ENCODE measurements around the gene LAPTM5. TPM values are rescaled to one million over a fixed set of nuclear protein-coding genes. Genes with fewer than 3 reads are reported as not detected.

The LAPTM5 gene
- total RNA-seq, 1 experiment from 2014 or later = 0.15 TPM

DNA sequence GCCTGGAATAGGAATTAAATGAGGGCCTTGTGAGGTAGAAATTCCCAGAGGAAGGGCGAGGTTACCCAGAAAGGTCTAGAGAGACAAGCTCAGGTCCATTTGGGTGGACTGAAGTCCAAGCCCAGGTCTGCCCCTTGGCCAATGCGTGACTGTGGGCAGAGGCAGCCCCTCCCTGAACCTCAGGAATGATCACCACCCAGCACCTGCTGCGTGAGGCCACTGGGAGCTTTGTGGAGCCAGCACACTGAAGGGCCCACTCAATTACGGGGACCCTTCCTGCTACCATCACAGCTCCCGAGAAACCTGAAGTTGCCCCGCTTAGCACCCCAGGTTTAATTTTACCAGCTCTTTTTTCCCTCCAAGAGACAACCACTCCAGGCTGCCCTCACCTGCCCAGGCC, 27.7 kb downstream of the LAPTM5 start:
- H2AFZ ChIP-seq (ENCODE audit: low read length) = no peak overlapping the region
- peaks cover 4% of the 10 kb centered on the region for H3K27me3 Mint-ChIP-seq (ENCODE audit: low read depth)
- H3K4me1 ChIP-seq (ENCODE audit: insufficient read depth, low read length) = peaks cover 6% of the 10 kb centered on the region; the same call in 1 of the 2 replicates
- H4K8ac ChIP-seq (replicated peaks; ENCODE audit: insufficient read length, low read depth, low read length) = no peak overlapping the region
- no peak overlapping the region for H2BK12ac ChIP-seq (ENCODE audit: insufficient read length, low read depth, low read length)
- H3K36me3 Mint-ChIP-seq (ENCODE audit: insufficient read depth in 1 of 3, low read depth in 3 of 3) = no peaks in the 10 kb centered on the region
- H2AK5ac ChIP-seq (ENCODE audit: insufficient read length, low read length) = no peak overlapping the region
- H2BK15ac ChIP-seq (ENCODE audit: low read depth, low read length) = no peak overlapping the region
- no peak overlapping the region for H3K4me2 ChIP-seq (ENCODE audit: insufficient read depth, insufficient read length, low read length)
- H3K27me3 ChIP-seq (ENCODE audit: insufficient read depth, low read length) = no peaks in the 10 kb centered on the region
- no peak overlapping the region for H3K9ac ChIP-seq (ENCODE audit: extremely low read depth, insufficient read length, low read length)
- H3K79me2 ChIP-seq (ENCODE audit: insufficient read depth, low read length) = no peaks in the 10 kb centered on the region
- H3K27ac ChIP-seq (ENCODE audit: insufficient read length, low read depth, low read length) = no peak overlapping the region
- no peak overlapping the region for H4K5ac ChIP-seq (ENCODE audit: insufficient read length, low read depth, low read length)
- no peaks in the 10 kb centered on the region for H3K9me3 Mint-ChIP-seq
- H4K91ac ChIP-seq (ENCODE audit: insufficient read length, low read depth, low read length) = no peak overlapping the region
- H3K4ac ChIP-seq (ENCODE audit: low read depth, low read length) = no peak overlapping the region
- no peak overlapping the region for H3K56ac ChIP-seq (ENCODE audit: insufficient read length, low read depth, low read length)
- DNase-seq = no peak
- no peak overlapping the region for H3K23ac ChIP-seq (ENCODE audit: insufficient read length, low read depth, low read length)
- TF ChIP-seq, protein P1, sequence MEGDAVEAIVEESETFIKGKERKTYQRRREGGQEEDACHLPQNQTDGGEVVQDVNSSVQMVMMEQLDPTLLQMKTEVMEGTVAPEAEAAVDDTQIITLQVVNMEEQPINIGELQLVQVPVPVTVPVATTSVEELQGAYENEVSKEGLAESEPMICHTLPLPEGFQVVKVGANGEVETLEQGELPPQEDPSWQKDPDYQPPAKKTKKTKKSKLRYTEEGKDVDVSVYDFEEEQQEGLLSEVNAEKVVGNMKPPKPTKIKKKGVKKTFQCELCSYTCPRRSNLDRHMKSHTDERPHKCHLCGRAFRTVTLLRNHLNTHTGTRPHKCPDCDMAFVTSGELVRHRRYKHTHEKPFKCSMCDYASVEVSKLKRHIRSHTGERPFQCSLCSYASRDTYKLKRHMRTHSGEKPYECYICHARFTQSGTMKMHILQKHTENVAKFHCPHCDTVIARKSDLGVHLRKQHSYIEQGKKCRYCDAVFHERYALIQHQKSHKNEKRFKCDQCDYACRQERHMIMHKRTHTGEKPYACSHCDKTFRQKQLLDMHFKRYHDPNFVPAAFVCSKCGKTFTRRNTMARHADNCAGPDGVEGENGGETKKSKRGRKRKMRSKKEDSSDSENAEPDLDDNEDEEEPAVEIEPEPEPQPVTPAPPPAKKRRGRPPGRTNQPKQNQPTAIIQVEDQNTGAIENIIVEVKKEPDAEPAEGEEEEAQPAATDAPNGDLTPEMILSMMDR (conservative IDR thresholded peaks at IDR 0.05) = no peak
- H3K79me1 ChIP-seq (ENCODE audit: insufficient read depth, low read depth, low read length, poor library complexity, severe bottlenecking) = no peaks in the 10 kb centered on the region
- no CpG with 5 or more reads among the region's 6 CpGs for WGBS (ENCODE audit: extremely low coverage, insufficient read length, low lambda C conversion rate)
- peaks cover 32 to 46% of the 10 kb centered on the region in 2 experiments for H3K4me1 Mint-ChIP-seq
- H3K4me3 Mint-ChIP-seq = no peak overlapping the region
- no peak overlapping the region for H2BK120ac ChIP-seq (ENCODE audit: low read depth, low read length, poor library complexity, severe bottlenecking)
- H2BK20ac ChIP-seq (ENCODE audit: low read depth, low read length, poor library complexity, severe bottlenecking) = no peak overlapping the region
- H3T11ph ChIP-seq (ENCODE audit: low read length) = no peak overlapping the region
- no peak overlapping the region; a peak in 1 of 7 replicates for H3K27ac Mint-ChIP-seq
- H4K20me1 ChIP-seq (ENCODE audit: control insufficient read depth, insufficient read depth, insufficient read length) = no peaks in the 10 kb centered on the region
- H3K23me2 ChIP-seq (ENCODE audit: insufficient read length, low read depth, low read length, poor library complexity, severe bottlenecking) = no peaks in the 10 kb centered on the region
- H3K14ac ChIP-seq (ENCODE audit: insufficient read depth, low read length) = no peak overlapping the region; the same call in 1 of the 2 replicates
- H3K9me3 ChIP-seq (ENCODE audit: control insufficient read depth, low read depth, low read length) = no peaks in the 10 kb centered on the region
- H3K18ac ChIP-seq (ENCODE audit: insufficient read length, low read depth, low read length) = no peak overlapping the region
- no peak overlapping the region for H2BK5ac ChIP-seq (ENCODE audit: insufficient read length, low read length)
